Epithelial cell of proximal tubule (primary cell): Measurements from ENCODE around the gene ZBTB38. TPM values are rescaled to one million over a fixed set of nuclear protein-coding genes. Genes with fewer than 3 reads are reported as not detected.

Experiments
- DNase-seq: peaks from one replicate; pipeline ENCODE4 v3.0.0-alpha.2; 2011; ENCODE audit warnings: low read depth
- H3K4me3 ChIP-seq: 2 replicates; pipeline ENCODE4 v1.5.1; 2011; ENCODE audit warnings: low read depth, mild to moderate bottlenecking, low read length
- CTCF ChIP-seq: conservative IDR thresholded peaks from 2 replicates; pipeline ENCODE4 v1.5.1; 2012; ENCODE audit warnings: low read depth, mild to moderate bottlenecking, low read length
- total RNA-seq: library from RNA; depleted of rRNA; stranded (reverse); fragments of >200 nt; gene quantifications from 2 replicates; pipeline ENCODE4 v1.2.3, GENCODE V29; 2015

Gene ZBTB38
- total RNA-seq, 1 donor from 2014 or later, result 51.5 TPM

- H3K4me3 ChIP-seq, result no peak overlapping the region
- no peak for DNase-seq
- TF ChIP-seq CTCF, result no peak
These were observed 26.8 kb upstream of the ZBTB38 start for GRCh38 chr3:141341536-141341935.

- DNase-seq, result no peak
- TF ChIP-seq CTCF, result no peak
These were observed 25.9 kb upstream of the ZBTB38 start for GRCh38 chr3:141342386-141342785.

GRCh38 chr3:141343077-141343476, 25.2 kb upstream of the ZBTB38 start:
- H3K4me3 ChIP-seq, result no peak overlapping the region
- DNase-seq, result no peak
- no peak for TF ChIP-seq CTCF

More at GRCh38 chr3:141342386-141342785, 25.9 kb upstream of the ZBTB38 start:
- no peak overlapping the region for H3K4me3 ChIP-seq

- H3K4me3 ChIP-seq, result no peak overlapping the region
- TF ChIP-seq CTCF, result no peak
- no peak for DNase-seq
These were observed 24.4 kb upstream of the ZBTB38 start for GRCh38 chr3:141343865-141344271.

GRCh38 chr3:141345528-141345927, 22.8 kb upstream of the ZBTB38 start:
- H3K4me3 ChIP-seq, result no peak overlapping the region
- no peak for TF ChIP-seq CTCF
- DNase-seq, result no peak

GRCh38 chr3:141346007-141346406, 22.3 kb upstream of the ZBTB38 start:
- TF ChIP-seq CTCF, result no peak
- no peak for DNase-seq
- no peak overlapping the region for H3K4me3 ChIP-seq

GRCh38 chr3:141346418-141346817, 21.9 kb upstream of the ZBTB38 start:
- TF ChIP-seq CTCF, result no peak
- DNase-seq, result no peak

More at GRCh38 chr3:141346418-141346817, 21.9 kb upstream of the ZBTB38 start:
- H3K4me3 ChIP-seq, result no peak overlapping the region
